Mucosa of descending colon (tissue), 3 donors: ENCODE data around the gene OBP2A. TPM values are rescaled to one million over a fixed set of nuclear protein-coding genes. Genes with fewer than 3 reads are reported as not detected.

Experiments
- ATAC-seq: fragments of 200-7000 bp; cut with Tn5 transposase; one replicate; pipeline ENCODE4 v1.9.1; 2020; ENCODE audit warnings: mild to moderate bottlenecking, moderate library complexity
- DNase-seq, 3 donors: peaks; one replicate each; pipeline ENCODE4 v3.0.0-alpha.2; 2020
- H3K36me3 ChIP-seq: fragments of 200-600 bp; one replicate; pipeline ENCODE4 v1.8.0; 2021; ENCODE audit warnings: low read depth, mild to moderate bottlenecking
- H3K4me1 ChIP-seq: fragments of 200-600 bp; one replicate; pipeline ENCODE4 v1.8.0; 2021; ENCODE audit warnings: low read depth, mild to moderate bottlenecking
- H3K4me3 ChIP-seq: fragments of 200-600 bp; one replicate; pipeline ENCODE4 v1.8.0; 2021; ENCODE audit warnings: mild to moderate bottlenecking
- H3K9me3 ChIP-seq: fragments of 200-600 bp; one replicate; pipeline ENCODE4 v1.8.0; 2021; ENCODE audit warnings: mild to moderate bottlenecking
- CTCF ChIP-seq: fragments of 200-600 bp; IDR thresholded peaks from one replicate; pipeline ENCODE4 v1.8.0; 2022; ENCODE audit warnings: antibody characterized with exemption, mild to moderate bottlenecking
- intact Hi-C, 2 donors: fragments of 100-400 bp; cut with DNase I in 1 of 2; cut with micrococcal nuclease in 1 of 2; formaldehyde crosslinking; loops; one replicate each; pipeline versions ENCODE4 v1.11.0 to v1.11.1; 2022; cut with DNase I, micrococcal nuclease
- total RNA-seq, 3 donors: library from RNA; stranded (reverse); fragmentation: NEBNext Ultra II Directional in 2 of 3; extraction: Animal tissue kit (Norgen Biotek cat#: 25700) in 2 of 3; gene quantifications; one replicate each; pipeline versions ENCODE4 v1.2.1 to v1.2.4, GENCODE V29; 2021 to 2023
- donor health status: DM: no; HTN: no; CAD: no; lungs with moderate emphysema.
- donor health status: DM: no; HTN: no; CAD: no.
- donor health status: DM: no; HTN: yes; CAD: no.

Gene OBP2A
- total RNA-seq, 3 donors from 2014 or later: not detected

GRCh38 chr9:135574943-135575342 lies 29.0 kb downstream of the OBP2A start:
- H3K4me1 ChIP-seq: no peaks in the 10 kb centered on the region
- intact Hi-C loops: no loop called here
- DNase-seq (no peak), ATAC-seq (no peak)
- no peak overlapping the region for H3K4me3 ChIP-seq
- no peak for TF ChIP-seq CTCF
- H3K36me3 ChIP-seq: no peaks in the 10 kb centered on the region
- no peaks in the 10 kb centered on the region for H3K9me3 ChIP-seq

- H3K4me1 ChIP-seq: no peaks in the 10 kb centered on the region
- ATAC-seq (no peak), DNase-seq (no peak)
- H3K36me3 ChIP-seq: no peaks in the 10 kb centered on the region
- intact Hi-C loops: no loop called here
- H3K9me3 ChIP-seq: no peaks in the 10 kb centered on the region
- TF ChIP-seq CTCF: no peak
- H3K4me3 ChIP-seq: no peak overlapping the region
These were observed 30.2 kb downstream of the OBP2A start for GRCh38 chr9:135575995-135576631.

- DNase-seq (no peak), ATAC-seq (no peak)
- no peak for TF ChIP-seq CTCF
- no peaks in the 10 kb centered on the region for H3K9me3 ChIP-seq
- no peaks in the 10 kb centered on the region for H3K4me1 ChIP-seq
- no peak overlapping the region for H3K4me3 ChIP-seq
- intact Hi-C loops: no loop called here
- no peaks in the 10 kb centered on the region for H3K36me3 ChIP-seq
These were observed 31.3 kb downstream of the OBP2A start for GRCh38 chr9:135577256-135577655.

- Histone ChIP-seq H3K4me1 (no peaks in the 10 kb centered on the region), H3K9me3 (no peaks in the 10 kb centered on the region), H3K4me3 (no peak overlapping the region), H3K36me3 (no peaks in the 10 kb centered on the region)
- DNase-seq (no peak), ATAC-seq (no peak)
- intact Hi-C loops: no loop called here
- no peak for TF ChIP-seq CTCF
These were observed 33.4 kb downstream of the OBP2A start for GRCh38 chr9:135579356-135579755.

GRCh38 chr9:135579889-135580660 lies 34.1 kb downstream of the OBP2A start:
- Histone ChIP-seq H3K9me3 (no peaks in the 10 kb centered on the region), H3K4me3 (no peak overlapping the region), H3K36me3 (no peaks in the 10 kb centered on the region), H3K4me1 (no peaks in the 10 kb centered on the region)
- DNase-seq: no peak
- intact Hi-C loops: no loop called here
- no peak for ATAC-seq
- TF ChIP-seq CTCF: no peak
